ENCODE results near the gene TBCA. TPM values are rescaled to one million over a fixed set of nuclear protein-coding genes. Genes with fewer than 3 reads are reported as not detected.

The TBCA gene
- total RNA-seq, 2 experiments from 2014 or later: 159 to 168 TPM

DNA sequence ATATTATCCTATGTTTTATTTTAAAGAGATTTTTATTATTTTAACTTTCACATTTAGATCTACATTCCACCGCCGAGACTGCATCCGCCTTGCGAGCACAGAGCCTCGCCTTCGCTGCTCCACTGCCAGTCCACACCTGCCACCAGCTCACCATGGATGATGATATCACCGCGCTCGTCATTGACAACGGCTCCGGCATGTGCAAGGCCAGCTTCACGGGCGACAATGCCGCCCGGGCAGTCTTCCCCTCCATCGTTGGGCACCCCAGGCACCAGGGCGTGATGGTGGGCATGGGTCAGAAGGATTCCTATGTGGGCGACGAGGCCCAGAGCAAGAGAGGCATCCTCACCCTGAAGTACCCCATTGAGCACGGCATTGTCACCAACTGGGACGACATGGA, 8.6 kb upstream of the TBCA start:
- Mint-ChIP-seq H3K27ac (no peak overlapping the region), H3K27me3 (ENCODE audit: low read depth) (no peaks in the 10 kb centered on the region), H3K4me1 (ENCODE audit: low read depth) (no peaks in the 10 kb centered on the region), H3K36me3 (ENCODE audit: low read depth) (no peaks in the 10 kb centered on the region), H3K4me3 (no peak overlapping the region), H3K9me3 (ENCODE audit: insufficient read depth) (no peaks in the 10 kb centered on the region)
- POLR2A ChIA-PET: no interaction called here
- DNase-seq (no peak), ATAC-seq (no peak)
- CTCF ChIA-PET: no interaction called here

DNA sequence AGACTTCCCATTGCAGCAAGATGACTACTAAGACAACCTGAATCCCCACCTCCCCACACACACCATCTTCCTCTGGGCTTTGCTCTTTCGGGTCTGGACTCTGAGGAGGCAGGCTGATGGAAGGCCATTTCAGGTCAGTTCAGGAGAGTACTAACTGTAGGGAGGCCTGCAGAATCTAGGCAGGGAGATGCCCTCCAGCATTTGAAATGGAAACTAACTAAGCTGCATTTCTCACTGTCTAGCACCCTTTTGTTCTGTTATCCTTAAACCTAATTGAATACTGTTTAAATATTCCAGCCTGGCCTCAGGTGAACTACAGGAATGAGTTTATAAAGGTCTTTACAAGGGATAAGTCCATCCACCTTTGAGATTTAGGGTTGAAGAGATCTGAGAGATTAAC, 4.9 kb upstream of the TBCA start:
- no peak overlapping the region for H3K4me3 Mint-ChIP-seq
- POLR2A ChIA-PET: no interaction called here
- ATAC-seq: no peak
- H3K4me1 Mint-ChIP-seq (ENCODE audit: low read depth): peaks cover 13% of the 10 kb centered on the region
- CTCF ChIA-PET: no interaction called here
- no peaks in the 10 kb centered on the region for H3K9me3 Mint-ChIP-seq (ENCODE audit: insufficient read depth)
- no peaks in the 10 kb centered on the region for H3K36me3 Mint-ChIP-seq (ENCODE audit: low read depth)
- no peak for DNase-seq
- no peak overlapping the region for H3K27ac Mint-ChIP-seq
- H3K27me3 Mint-ChIP-seq (ENCODE audit: low read depth): no peaks in the 10 kb centered on the region

DNA sequence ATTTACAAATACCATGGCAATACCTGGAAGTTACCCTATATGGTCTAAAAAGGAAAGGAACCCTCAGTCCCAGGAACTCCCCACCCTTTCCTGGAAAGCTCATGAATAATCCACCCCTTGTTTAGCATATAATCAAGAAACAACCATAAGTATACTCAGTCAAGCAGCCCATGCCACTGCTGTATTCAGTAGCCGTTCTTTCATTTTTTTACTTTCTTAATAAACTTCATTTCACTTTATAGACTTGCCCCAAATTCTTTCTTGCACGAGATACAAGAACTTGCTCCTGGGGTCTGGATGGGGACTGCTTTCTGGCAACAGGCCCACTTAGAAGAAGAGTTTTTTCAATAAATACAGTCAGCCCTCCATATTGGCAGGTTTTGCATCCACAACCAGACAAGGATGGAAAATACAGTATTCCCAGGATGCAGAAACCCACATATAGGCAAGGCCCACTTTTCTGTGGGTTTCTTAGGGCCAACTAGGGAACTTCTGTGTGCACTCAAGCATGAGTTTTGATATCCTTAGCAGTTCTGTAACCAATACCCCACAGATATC, 2.8 kb upstream of the TBCA start:
- no peaks in the 10 kb centered on the region for H3K27me3 Mint-ChIP-seq (ENCODE audit: low read depth)
- peaks cover 13% of the 10 kb centered on the region for H3K36me3 Mint-ChIP-seq (ENCODE audit: low read depth)
- CTCF ChIA-PET: no interaction called here
- no peak overlapping the region for H3K4me3 Mint-ChIP-seq
- ATAC-seq (no peak), DNase-seq (no peak)
- H3K27ac Mint-ChIP-seq: no peak overlapping the region
- peaks cover 26% of the 10 kb centered on the region for H3K4me1 Mint-ChIP-seq (ENCODE audit: low read depth)
- H3K9me3 Mint-ChIP-seq (ENCODE audit: insufficient read depth): no peaks in the 10 kb centered on the region
- POLR2A ChIA-PET: no interaction called here

DNA sequence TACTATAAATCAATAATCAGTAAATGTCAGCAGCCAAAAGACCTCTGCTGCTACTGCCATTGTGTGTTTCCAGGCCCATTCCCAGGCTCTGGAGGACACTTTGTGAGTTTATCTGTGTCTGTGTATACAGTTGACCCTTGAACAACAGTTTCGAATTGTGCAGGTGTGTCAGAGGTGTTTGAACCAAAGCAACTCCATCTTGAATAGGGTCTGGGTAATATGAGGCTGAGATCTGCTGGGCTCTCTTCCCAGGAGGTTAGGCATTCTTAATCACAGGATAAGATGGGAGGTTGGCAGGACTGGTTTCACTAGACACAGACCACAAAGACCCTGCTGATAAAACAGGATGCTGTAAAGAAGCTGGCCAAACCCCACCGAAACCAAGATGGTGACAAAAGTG, 2.3 kb upstream of the TBCA start:
- peaks cover 16% of the 10 kb centered on the region for H3K36me3 Mint-ChIP-seq (ENCODE audit: low read depth)
- ChIA-PET POLR2A (no interaction called here), CTCF (no interaction called here)
- peaks cover 32% of the 10 kb centered on the region for H3K4me1 Mint-ChIP-seq (ENCODE audit: low read depth)
- ATAC-seq (no peak), DNase-seq (no peak)
- no peak overlapping the region for H3K27ac Mint-ChIP-seq
- H3K4me3 Mint-ChIP-seq: no peak overlapping the region
- no peaks in the 10 kb centered on the region for H3K27me3 Mint-ChIP-seq (ENCODE audit: low read depth)
- H3K9me3 Mint-ChIP-seq (ENCODE audit: insufficient read depth): no peaks in the 10 kb centered on the region

DNA sequence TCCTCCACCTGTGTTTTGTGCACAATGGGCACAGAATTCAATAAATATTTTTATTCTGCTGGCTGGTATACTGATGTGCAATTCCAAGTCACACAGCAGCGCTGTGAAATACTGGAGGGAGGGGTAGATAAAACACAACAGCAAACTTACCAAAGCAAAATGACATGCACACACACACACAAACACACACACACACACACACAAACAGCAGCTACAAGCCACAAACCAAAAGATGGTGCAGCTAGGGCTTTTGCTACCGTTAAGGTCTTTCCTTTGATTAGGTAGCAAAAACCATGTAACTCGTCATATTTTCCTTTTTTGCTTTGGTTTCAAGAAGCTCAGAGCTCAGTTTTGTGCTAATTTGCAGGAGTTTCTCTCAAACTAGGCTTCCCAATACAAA, 1.8 kb upstream of the TBCA start:
- ChIA-PET CTCF (no interaction called here), POLR2A (no interaction called here)
- Mint-ChIP-seq H3K27me3 (ENCODE audit: low read depth) (no peaks in the 10 kb centered on the region), H3K4me3 (no peak overlapping the region), H3K27ac (no peak overlapping the region), H3K36me3 (ENCODE audit: low read depth) (peaks cover 17% of the 10 kb centered on the region), H3K9me3 (ENCODE audit: insufficient read depth) (no peaks in the 10 kb centered on the region), H3K4me1 (ENCODE audit: low read depth) (peaks cover 34% of the 10 kb centered on the region)
- DNase-seq: no peak
- no peak for ATAC-seq

DNA sequence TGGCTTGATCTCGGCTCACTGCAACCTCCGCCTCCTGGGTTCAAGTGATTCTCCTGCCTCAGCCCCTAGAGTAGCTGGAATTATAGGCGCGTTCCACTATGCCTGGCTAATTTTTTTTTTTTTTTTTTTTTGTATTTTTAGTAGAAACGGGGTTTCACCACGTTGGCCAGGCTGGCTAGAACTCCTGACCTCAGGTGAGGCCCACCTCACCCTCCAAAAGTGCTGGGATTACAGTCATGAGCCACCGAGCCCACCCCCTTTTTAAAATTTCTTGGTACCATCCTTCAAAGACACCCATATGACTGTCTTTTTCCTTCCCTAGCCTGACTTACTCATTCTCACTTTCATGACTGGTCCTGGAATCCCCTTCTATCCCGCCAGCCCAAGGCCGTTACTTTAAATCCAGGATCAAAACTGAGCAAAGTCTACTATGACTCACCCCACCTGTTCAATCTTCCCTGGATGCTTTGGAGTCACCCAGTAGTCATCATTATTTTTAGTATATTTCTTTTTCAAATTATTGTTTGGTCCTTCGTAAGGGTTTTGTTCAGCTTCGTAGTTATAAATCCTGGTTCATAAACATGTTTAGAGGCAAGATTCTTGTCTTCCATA, 1.2 kb upstream of the TBCA start:
- DNase-seq: no peak

DNA sequence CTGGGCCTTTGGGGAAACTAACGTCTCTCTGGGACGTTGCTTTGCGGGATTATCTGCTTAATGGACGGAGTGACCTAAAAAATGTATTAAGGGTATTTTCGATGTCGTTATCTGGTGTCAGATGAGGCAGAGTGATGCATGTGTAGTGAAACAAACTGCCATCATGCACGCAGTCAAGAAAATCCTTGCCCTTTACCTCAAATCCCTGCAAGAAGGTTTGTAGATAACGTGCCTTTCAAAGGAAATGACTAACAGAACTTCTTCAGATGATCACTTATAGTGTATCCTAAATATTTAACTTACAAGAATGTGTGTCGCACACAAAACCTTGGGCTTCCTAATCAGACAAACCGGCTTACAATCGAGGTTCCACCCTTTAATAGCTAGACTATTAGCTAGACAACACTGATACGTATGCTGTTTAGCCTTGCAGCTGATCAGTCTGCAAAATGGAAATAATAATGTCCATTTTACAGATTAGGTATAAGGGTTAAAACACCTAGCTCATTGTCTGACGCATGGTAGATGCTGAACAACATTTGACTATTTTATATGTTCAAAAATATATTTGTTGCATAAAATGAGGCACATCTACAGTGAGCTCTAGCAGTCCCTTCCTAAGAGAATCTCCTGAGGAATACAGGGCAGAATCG, 541 bp upstream of the TBCA start:
- Mint-ChIP-seq H3K9me3 (ENCODE audit: insufficient read depth) (no peaks in the 10 kb centered on the region), H3K27ac (peak overlapping the region; percentile 96), H3K36me3 (ENCODE audit: low read depth) (peaks cover 20% of the 10 kb centered on the region), H3K27me3 (ENCODE audit: low read depth) (no peaks in the 10 kb centered on the region), H3K4me1 (ENCODE audit: low read depth) (peaks cover 37% of the 10 kb centered on the region), H3K4me3 (peak overlapping the region; percentile 91)
- ChIA-PET CTCF (no interaction called here), POLR2A (interaction anchor here (0.7 kb wide), 1 partner anchor 142 kb away, joined by 3 read pairs; no protein-coding TSS in a partner anchor)
- no peak for ATAC-seq
- DNase-seq: no peak

More for the DNA sequence above, 1.2 kb upstream of the TBCA start:
- no peaks in the 10 kb centered on the region for H3K9me3 Mint-ChIP-seq (ENCODE audit: insufficient read depth)
- H3K4me1 Mint-ChIP-seq (ENCODE audit: low read depth): peaks cover 34% of the 10 kb centered on the region
- H3K27ac Mint-ChIP-seq: no peak overlapping the region
- ChIA-PET POLR2A (interaction anchor here (0.7 kb wide), 1 partner anchor 143 kb away, joined by 3 read pairs; no protein-coding TSS in a partner anchor), CTCF (no interaction called here)
- no peaks in the 10 kb centered on the region for H3K27me3 Mint-ChIP-seq (ENCODE audit: low read depth)
- ATAC-seq: no peak
- H3K36me3 Mint-ChIP-seq (ENCODE audit: low read depth): peaks cover 18% of the 10 kb centered on the region
- H3K4me3 Mint-ChIP-seq: peak overlapping the region; percentile 16

DNA sequence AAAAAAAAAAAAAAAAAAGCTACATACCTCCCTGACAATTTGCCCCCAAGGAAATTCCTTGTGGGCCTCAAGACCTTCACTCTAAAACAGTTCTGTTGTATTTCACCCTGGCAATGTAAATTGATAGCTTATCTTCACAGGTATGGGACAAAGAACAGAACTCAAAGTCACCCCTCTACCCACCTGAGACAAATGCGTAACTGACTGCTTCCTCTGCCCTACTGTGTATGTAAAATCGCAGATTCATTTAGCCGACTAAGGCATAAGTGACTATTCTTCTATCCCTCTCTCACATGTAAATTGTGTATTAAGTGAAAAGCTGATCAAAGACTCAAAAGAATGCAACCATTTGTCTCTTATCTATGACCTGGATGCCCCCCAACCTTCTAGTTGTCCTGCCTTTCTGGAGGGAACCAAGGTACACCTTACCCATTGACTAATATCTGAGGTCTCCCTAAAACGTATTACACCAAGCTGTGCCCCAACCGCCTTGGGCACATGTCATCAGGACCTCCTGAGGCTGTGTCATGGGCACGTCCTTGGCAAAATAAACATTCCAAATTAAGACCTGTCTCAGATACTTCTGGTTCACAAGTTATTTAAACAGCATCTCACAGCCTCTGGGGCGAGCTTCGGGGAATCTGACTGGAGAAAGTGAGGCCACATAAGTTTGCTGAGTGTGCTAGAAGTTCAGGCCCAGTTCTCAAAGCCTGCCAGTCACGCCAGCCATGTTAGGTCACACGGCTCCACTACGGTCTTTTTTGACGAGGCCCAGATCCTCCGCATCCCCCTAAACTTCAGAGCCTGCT, 954 bp downstream of the TBCA start:
- Mint-ChIP-seq H3K4me3 (peak overlapping the region; percentile 91), H3K9me3 (ENCODE audit: insufficient read depth) (no peaks in the 10 kb centered on the region), H3K27me3 (ENCODE audit: low read depth) (no peaks in the 10 kb centered on the region), H3K36me3 (ENCODE audit: low read depth) (peaks cover 28% of the 10 kb centered on the region), H3K4me1 (ENCODE audit: low read depth) (peaks cover 44% of the 10 kb centered on the region), H3K27ac (peak overlapping the region; percentile 96)
- CTCF ChIA-PET: interaction anchor here (0.8 to 0.9 kb wide), 2 partner anchors 108 to 519 kb away, joined by 3 read pairs; no protein-coding TSS in a partner anchor
- DNase-seq (no peak), ATAC-seq (no peak)
- POLR2A ChIA-PET: interaction anchor here (1.0 to 1.2 kb wide), 3 partner anchors 20 to 585 kb away, joined by 3 read pairs; partner anchors contain the start of gene SCAMP1

DNA sequence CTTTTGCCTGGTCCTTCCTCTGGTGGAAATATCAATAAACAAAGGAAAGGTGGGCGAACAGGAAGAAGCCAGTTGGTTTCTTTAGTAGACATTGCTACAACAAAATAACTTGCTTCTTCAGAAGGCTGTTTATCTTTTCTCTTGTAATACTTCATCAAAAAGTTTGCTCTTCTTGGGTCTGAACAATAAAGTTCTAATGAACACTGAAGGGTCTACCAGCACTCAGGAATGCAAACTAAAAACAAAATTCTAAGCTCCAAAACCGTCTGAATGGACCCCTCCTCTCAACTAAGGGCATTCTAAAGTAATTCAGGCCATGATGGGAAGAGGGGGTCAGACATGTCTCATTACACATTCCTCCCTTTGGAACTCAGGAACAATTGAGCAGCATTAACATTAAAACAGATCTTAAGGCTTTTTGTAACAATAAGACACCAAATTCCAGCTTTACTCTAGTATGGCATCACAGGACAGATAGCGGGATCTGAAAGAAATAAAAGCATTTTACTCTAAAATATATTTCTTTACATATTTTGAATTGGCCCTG, 2.3 kb downstream of the TBCA start:
- no peak overlapping the region for H3K27ac Mint-ChIP-seq
- H3K36me3 Mint-ChIP-seq (ENCODE audit: low read depth): peaks cover 32% of the 10 kb centered on the region
- POLR2A ChIA-PET: no interaction called here
- no peaks in the 10 kb centered on the region for H3K27me3 Mint-ChIP-seq (ENCODE audit: low read depth)
- no peaks in the 10 kb centered on the region for H3K9me3 Mint-ChIP-seq (ENCODE audit: insufficient read depth)
- CTCF ChIA-PET: no interaction called here
- ATAC-seq (no peak), DNase-seq (no peak)
- H3K4me3 Mint-ChIP-seq: peak overlapping the region; percentile 19
- peaks cover 47% of the 10 kb centered on the region for H3K4me1 Mint-ChIP-seq (ENCODE audit: low read depth)

DNA sequence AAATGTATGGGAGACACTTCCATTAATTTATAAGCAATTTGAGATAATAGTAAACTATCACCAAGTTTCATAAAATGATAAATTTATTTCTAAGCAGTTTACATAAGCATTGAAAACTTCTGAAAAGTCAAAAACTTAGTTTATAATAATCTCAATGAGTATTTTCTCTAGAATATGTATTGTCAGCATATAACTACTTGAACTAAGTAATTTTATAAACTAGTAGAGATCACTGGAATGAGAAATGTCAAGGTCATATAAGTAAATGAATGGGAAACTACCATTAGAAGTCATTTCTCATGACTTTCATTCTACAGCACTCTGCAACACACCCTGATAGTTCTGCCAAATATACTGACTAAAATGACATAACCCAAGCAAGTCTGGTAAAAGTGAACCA, 3.4 kb downstream of the TBCA start:
- Mint-ChIP-seq H3K27me3 (ENCODE audit: low read depth) (no peaks in the 10 kb centered on the region), H3K27ac (no peak overlapping the region), H3K4me1 (ENCODE audit: low read depth) (peaks cover 45% of the 10 kb centered on the region), H3K36me3 (ENCODE audit: low read depth) (peaks cover 35% of the 10 kb centered on the region), H3K9me3 (ENCODE audit: insufficient read depth) (no peaks in the 10 kb centered on the region), H3K4me3 (no peak overlapping the region)
- ChIA-PET POLR2A (no interaction called here), CTCF (no interaction called here)
- ATAC-seq (no peak), DNase-seq (no peak)

DNA sequence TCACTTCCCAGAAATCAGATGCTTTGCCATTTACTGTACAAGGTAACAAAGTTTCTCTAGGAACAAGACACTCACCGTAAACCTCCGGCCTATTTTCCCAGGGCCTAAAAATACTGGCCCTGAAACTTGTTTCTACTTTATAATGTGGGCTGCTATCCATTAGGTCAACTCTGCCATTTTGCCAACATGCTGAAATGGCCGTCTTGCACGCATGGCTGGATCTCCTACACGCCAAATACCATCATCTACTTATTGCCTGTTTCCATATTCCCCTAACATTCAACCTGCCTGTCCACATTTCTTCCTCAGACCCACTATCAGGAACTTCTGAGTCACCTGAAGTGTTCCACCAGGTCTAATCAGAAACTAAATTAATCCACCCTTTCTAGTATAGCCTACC, 4.7 kb downstream of the TBCA start:
- Mint-ChIP-seq H3K27me3 (ENCODE audit: low read depth) (no peaks in the 10 kb centered on the region), H3K9me3 (ENCODE audit: insufficient read depth) (no peaks in the 10 kb centered on the region), H3K4me3 (no peak overlapping the region), H3K4me1 (ENCODE audit: low read depth) (peaks cover 38% of the 10 kb centered on the region), H3K36me3 (ENCODE audit: low read depth) (peaks cover 45% of the 10 kb centered on the region), H3K27ac (no peak overlapping the region)
- ATAC-seq: no peak
- POLR2A ChIA-PET: no interaction called here
- CTCF ChIA-PET: no interaction called here
- DNase-seq: no peak

All from activated CD8-positive, alpha-beta T cell treated with anti-CD3 and anti-CD28 coated beads, Interleukin-2, amount 10 ng/mL, durations not matched to agents 7 days and 5 days (primary cell).